Glutamatergic neuron (in vitro differentiated cells): ENCODE measurements around the gene NPTXR. TPM values are rescaled to one million over a fixed set of nuclear protein-coding genes. Genes with fewer than 3 reads are reported as not detected.
A peak's percentile ranks its signal among the peaks of the same experiment; 100 is the strongest.
"Not testable (repeated sequence)": the region's sequence is repeated elsewhere in the genome, so short reads cannot be mapped to it uniquely, and the experiment has no call there.

Source experiments
- DNase-seq: peaks from one replicate; pipeline ENCODE4 v3.0.0; 2022
- H3K27ac Mint-ChIP-seq: one replicate; pipeline ENCODE4 v1.8.0; 2020; ENCODE audit warnings: mild to moderate bottlenecking, mixed read lengths, inconsistent platforms; ENCODE audit not compliant: unreplicated experiment
- H3K27me3 Mint-ChIP-seq: one replicate; pipeline ENCODE4 v1.8.0; 2020; ENCODE audit warnings: mild to moderate bottlenecking, moderate library complexity, mixed read lengths, inconsistent platforms; ENCODE audit not compliant: unreplicated experiment
- H3K36me3 Mint-ChIP-seq: one replicate; pipeline ENCODE4 v1.8.0; 2020; ENCODE audit warnings: mild to moderate bottlenecking, mixed read lengths, inconsistent platforms; ENCODE audit not compliant: unreplicated experiment
- H3K4me1 Mint-ChIP-seq: one replicate; pipeline ENCODE4 v1.8.0; 2020; ENCODE audit warnings: mild to moderate bottlenecking, low read depth, mixed read lengths, inconsistent platforms; ENCODE audit not compliant: unreplicated experiment
- H3K4me3 Mint-ChIP-seq: one replicate; pipeline ENCODE4 v1.8.0; 2020; ENCODE audit warnings: mild to moderate bottlenecking, mixed read lengths, inconsistent platforms; ENCODE audit not compliant: unreplicated experiment
- H3K9me3 Mint-ChIP-seq: one replicate; pipeline ENCODE4 v1.8.0; 2020; ENCODE audit warnings: mild to moderate bottlenecking, moderate library complexity, mixed read lengths, inconsistent platforms; ENCODE audit not compliant: unreplicated experiment
- CTCF ChIP-seq: fragments of 200-600 bp; sonication (generic); IDR thresholded peaks from one replicate; pipeline ENCODE4 v1.5.0; 2021; ENCODE audit not compliant: partially characterized antibody, unreplicated experiment
- total RNA-seq: library from RNA; stranded (reverse); fragmentation: NEBNext Ultra II Directional; extraction: Animal tissue kit (Norgen Biotek cat#: 25700); gene quantifications from one replicate; pipeline ENCODE4 v1.2.1, GENCODE V29; 2021; ENCODE audit not compliant: unreplicated experiment

NPTXR gene
- total RNA-seq, 1 donor from 2014 or later: 9.2 TPM

DNA sequence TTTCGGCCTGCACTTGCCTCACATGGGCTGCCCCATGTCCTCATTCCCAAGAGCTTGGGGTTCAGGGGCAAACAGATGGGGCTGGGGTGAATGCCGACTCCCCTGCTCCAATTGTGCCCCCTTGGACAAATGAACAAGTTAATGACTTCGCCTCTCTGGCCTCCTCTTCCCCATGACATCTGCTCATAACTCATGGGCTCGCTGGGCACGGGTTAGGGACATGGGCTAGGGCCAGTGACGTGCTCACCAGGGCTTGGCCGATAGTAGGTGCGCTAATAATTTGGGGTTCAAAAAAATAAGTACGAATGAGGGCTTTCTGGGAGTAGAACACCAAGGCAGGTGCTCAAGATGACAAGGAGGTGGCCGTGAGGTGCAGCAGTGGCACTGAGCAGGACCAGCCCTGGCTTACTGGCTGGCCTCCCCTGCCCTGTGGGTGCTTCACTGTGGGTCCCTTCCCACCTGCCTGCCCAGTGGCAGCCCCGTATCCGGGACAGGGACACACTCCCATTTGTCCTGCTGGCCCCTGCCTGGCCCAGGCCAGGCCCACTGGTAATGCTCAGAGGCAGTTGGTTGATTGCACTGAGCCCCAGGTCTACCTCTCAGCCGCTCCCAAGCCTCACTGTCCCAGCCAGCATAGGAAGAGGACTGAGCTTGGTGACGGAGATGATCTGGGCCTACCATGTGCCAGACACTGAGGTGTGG lies 15.9 kb upstream of the NPTXR start:
- no peak for DNase-seq
- Mint-ChIP-seq H3K9me3 (peaks cover 7% of the 10 kb centered on the region), H3K27ac (no peak overlapping the region), H3K36me3 (peaks cover 4% of the 10 kb centered on the region), H3K27me3 (peaks cover 7% of the 10 kb centered on the region), H3K4me3 (no peak overlapping the region), H3K4me1 (peaks cover 9% of the 10 kb centered on the region)
- TF ChIP-seq CTCF: no peak

GRCh38 chr22:38858492-38858891 lies 14.7 kb upstream of the NPTXR start:
- H3K27me3 Mint-ChIP-seq: peaks cover 3% of the 10 kb centered on the region
- no peak for TF ChIP-seq CTCF
- peaks cover 5% of the 10 kb centered on the region for H3K4me1 Mint-ChIP-seq
- H3K4me3 Mint-ChIP-seq: no peak overlapping the region
- H3K9me3 Mint-ChIP-seq: peaks cover 4% of the 10 kb centered on the region
- H3K27ac Mint-ChIP-seq: no peak overlapping the region
- H3K36me3 Mint-ChIP-seq: no peaks in the 10 kb centered on the region
- DNase-seq: no peak

- H3K4me3 Mint-ChIP-seq, H3K9me3 Mint-ChIP-seq, H3K27me3 Mint-ChIP-seq, H3K4me1 Mint-ChIP-seq, H3K27ac Mint-ChIP-seq, H3K36me3 Mint-ChIP-seq: not testable (repeated sequence)
- DNase-seq: peak; percentile 2
These were observed 10.6 kb upstream of the NPTXR start for GRCh38 chr22:38854476-38854875.

DNA sequence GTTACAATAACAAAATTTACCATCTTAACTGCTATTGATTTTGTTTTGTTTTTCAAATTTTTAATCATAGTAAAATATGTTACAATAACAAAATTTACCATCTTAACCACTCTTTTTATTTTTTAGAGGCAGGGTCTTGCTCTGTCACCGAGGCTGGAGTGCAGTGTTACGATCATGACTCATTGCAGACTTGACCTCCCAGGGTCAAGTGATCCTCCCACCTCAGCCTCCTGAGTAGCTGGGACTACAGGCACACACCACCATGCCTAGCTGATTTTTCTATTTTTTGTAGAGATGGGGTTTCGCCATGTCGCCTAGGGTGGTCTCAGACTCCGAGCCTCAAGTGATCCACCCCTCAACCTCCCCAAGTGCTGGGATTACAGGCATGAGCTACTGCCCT lies 10.1 kb upstream of the NPTXR start:
- not testable (repeated sequence) for H3K27me3 Mint-ChIP-seq, H3K27ac Mint-ChIP-seq, H3K4me1 Mint-ChIP-seq, H3K4me3 Mint-ChIP-seq, H3K9me3 Mint-ChIP-seq, H3K36me3 Mint-ChIP-seq
- peak; percentile 1 for DNase-seq

DNA sequence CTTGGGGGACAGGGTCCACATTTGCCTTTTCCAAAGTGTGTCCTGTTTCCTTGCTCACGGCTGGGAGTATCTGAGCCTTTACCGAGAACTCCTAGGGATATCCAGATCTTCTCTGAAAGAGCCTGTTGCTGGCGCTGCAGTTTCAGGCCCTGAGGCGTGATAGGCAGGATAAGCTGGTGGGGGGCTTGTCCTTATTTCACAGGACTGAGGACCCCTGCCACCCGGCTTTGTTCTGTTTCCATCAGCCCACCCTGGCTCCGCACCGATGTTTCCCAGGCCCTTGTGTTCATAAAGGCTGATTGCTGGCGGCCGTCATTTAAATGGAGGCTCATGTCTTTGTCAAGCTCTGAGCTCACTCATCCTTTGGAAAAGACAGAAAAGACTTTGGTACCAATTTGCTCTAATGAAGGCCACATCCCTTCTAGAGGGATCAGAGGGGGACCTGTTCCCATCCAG lies 9.4 kb upstream of the NPTXR start:
- H3K4me3 Mint-ChIP-seq: no peak overlapping the region
- peak; percentile 18 for DNase-seq
- H3K9me3 Mint-ChIP-seq: peaks cover 1% of the 10 kb centered on the region
- H3K27ac Mint-ChIP-seq: no peak overlapping the region
- H3K36me3 Mint-ChIP-seq: no peaks in the 10 kb centered on the region
- no peak for TF ChIP-seq CTCF
- H3K27me3 Mint-ChIP-seq: peaks cover 7% of the 10 kb centered on the region
- H3K4me1 Mint-ChIP-seq: peaks cover under 1% of the 10 kb centered on the region

- DNase-seq: no peak
- H3K9me3 Mint-ChIP-seq: peaks cover 1% of the 10 kb centered on the region
- TF ChIP-seq CTCF: no peak
- H3K27me3 Mint-ChIP-seq: peaks cover 9% of the 10 kb centered on the region
- H3K27ac Mint-ChIP-seq: no peak overlapping the region
- no peaks in the 10 kb centered on the region for H3K4me1 Mint-ChIP-seq
- no peak overlapping the region for H3K4me3 Mint-ChIP-seq
- H3K36me3 Mint-ChIP-seq: no peaks in the 10 kb centered on the region
These were observed 8.7 kb upstream of the NPTXR start for GRCh38 chr22:38852522-38852921.
